ENCODE measurements around the gene SLC20A1.

SLC20A1 gene

GRCh38 chr2:112601754-112602153 lies 44.0 kb upstream of the SLC20A1 start:
- H3K36me3 ChIP-seq (ENCODE audit: insufficient read depth, low read length): no peaks in the 10 kb centered on the region
- H3K4me1 ChIP-seq (ENCODE audit: insufficient read depth, low read length, severe bottlenecking): no peaks in the 10 kb centered on the region
- no peak overlapping the region for H3K9ac ChIP-seq (ENCODE audit: low read length)
- H3K4me3 ChIP-seq (ENCODE audit: low read depth, low read length, poor library complexity, severe bottlenecking): no peak overlapping the region
- no peak overlapping the region for H2AFZ ChIP-seq (ENCODE audit: low read length)
- H3F3A ChIP-seq (ENCODE audit: insufficient read depth, low read length): no peaks in the 10 kb centered on the region
- no peaks in the 10 kb centered on the region for H3K27me3 ChIP-seq (ENCODE audit: insufficient read depth, low read length)
- no peaks in the 10 kb centered on the region for H4K20me1 ChIP-seq (ENCODE audit: insufficient read depth, low read length)
- H3K27ac ChIP-seq (ENCODE audit: low read depth, low read length, poor library complexity, severe bottlenecking): no peak overlapping the region
- no peaks in the 10 kb centered on the region for H3K9me3 ChIP-seq (ENCODE audit: low read length)
- no peaks in the 10 kb centered on the region for H3K9me2 ChIP-seq (ENCODE audit: low read depth, low read length)
- no peaks in the 10 kb centered on the region for H3K79me2 ChIP-seq (ENCODE audit: insufficient read depth, low read length)
- H3K4me2 ChIP-seq (ENCODE audit: low read length): no peak overlapping the region
- no peak for TF ChIP-seq CTCF (IDR thresholded peaks at IDR 0.05; ENCODE audit: low read length)
- no peak for TF ChIP-seq EZH2 (IDR thresholded peaks at IDR 0.05; ENCODE audit: borderline replicate concordance, low read length)

- Histone ChIP-seq H4K20me1 (ENCODE audit: insufficient read depth, low read length) (no peaks in the 10 kb centered on the region), H3K79me2 (ENCODE audit: insufficient read depth, low read length) (no peaks in the 10 kb centered on the region), H3K4me2 (ENCODE audit: low read length) (no peak overlapping the region), H2AFZ (ENCODE audit: low read length) (no peak overlapping the region), H3K9ac (ENCODE audit: low read length) (no peak overlapping the region), H3K36me3 (ENCODE audit: insufficient read depth, low read length) (no peaks in the 10 kb centered on the region), H3F3A (ENCODE audit: insufficient read depth, low read length) (no peaks in the 10 kb centered on the region), H3K27me3 (ENCODE audit: insufficient read depth, low read length) (no peaks in the 10 kb centered on the region), H3K4me1 (ENCODE audit: insufficient read depth, low read length, severe bottlenecking) (no peaks in the 10 kb centered on the region), H3K9me2 (ENCODE audit: low read depth, low read length) (no peaks in the 10 kb centered on the region), H3K27ac (ENCODE audit: low read depth, low read length, poor library complexity, severe bottlenecking) (no peak overlapping the region), H3K4me3 (ENCODE audit: low read depth, low read length, poor library complexity, severe bottlenecking) (no peak overlapping the region), H3K9me3 (ENCODE audit: low read length) (no peaks in the 10 kb centered on the region)
- TF ChIP-seq EZH2 (IDR thresholded peaks at IDR 0.05; ENCODE audit: borderline replicate concordance, low read length) (no peak), CTCF (IDR thresholded peaks at IDR 0.05; ENCODE audit: low read length) (no peak)
Observed at GRCh38 chr2:112602917-112603316, 42.8 kb upstream of the SLC20A1 start.

- Histone ChIP-seq H3K4me3 (ENCODE audit: low read depth, low read length, poor library complexity, severe bottlenecking) (no peak overlapping the region), H2AFZ (ENCODE audit: low read length) (no peak overlapping the region), H3K9ac (ENCODE audit: low read length) (no peak overlapping the region), H3K36me3 (ENCODE audit: insufficient read depth, low read length) (no peaks in the 10 kb centered on the region), H3K9me3 (ENCODE audit: low read length) (no peaks in the 10 kb centered on the region), H3F3A (ENCODE audit: insufficient read depth, low read length) (no peaks in the 10 kb centered on the region), H3K27me3 (ENCODE audit: insufficient read depth, low read length) (no peaks in the 10 kb centered on the region), H3K79me2 (ENCODE audit: insufficient read depth, low read length) (no peaks in the 10 kb centered on the region), H3K4me2 (ENCODE audit: low read length) (no peak overlapping the region), H3K4me1 (ENCODE audit: insufficient read depth, low read length, severe bottlenecking) (no peaks in the 10 kb centered on the region), H4K20me1 (ENCODE audit: insufficient read depth, low read length) (no peaks in the 10 kb centered on the region), H3K9me2 (ENCODE audit: low read depth, low read length) (no peaks in the 10 kb centered on the region), H3K27ac (ENCODE audit: low read depth, low read length, poor library complexity, severe bottlenecking) (no peak overlapping the region)
- no peak for TF ChIP-seq CTCF (IDR thresholded peaks at IDR 0.05; ENCODE audit: low read length)
- TF ChIP-seq EZH2 (IDR thresholded peaks at IDR 0.05; ENCODE audit: borderline replicate concordance, low read length): no peak
Observed at GRCh38 chr2:112603731-112604130, 42.0 kb upstream of the SLC20A1 start.

Measured in OCI-LY1 (cell line).